Left ventricle myocardium inferior (tissue), 1 donor: ENCODE results near the gene TIMD4. TPM values are rescaled to one million over a fixed set of nuclear protein-coding genes. Genes with fewer than 3 reads are reported as not detected.

Experiments
- DNase-seq: peaks from one replicate; pipeline ENCODE4 v3.0.0-alpha.2; 2020
- H3K27ac ChIP-seq: fragments of 200-600 bp; replicated peaks from 2 replicates; pipeline ENCODE4 v1.8.0; 2021
- H3K27me3 ChIP-seq: fragments of 200-600 bp; 2 replicates; pipeline ENCODE4 v1.8.0; 2021; ENCODE audit warnings: low read depth
- H3K36me3 ChIP-seq: fragments of 200-600 bp; 2 replicates; pipeline ENCODE4 v1.8.0; 2021
- H3K4me1 ChIP-seq: fragments of 200-600 bp; 2 replicates; pipeline ENCODE4 v1.8.0; 2021
- H3K4me3 ChIP-seq: fragments of 200-600 bp; 2 replicates; pipeline ENCODE4 v1.8.0; 2021; ENCODE audit warnings: mild to moderate bottlenecking, moderate library complexity
- H3K9me3 ChIP-seq: fragments of 200-600 bp; replicated peaks from 2 replicates; pipeline ENCODE4 v1.8.0; 2021
- CTCF ChIP-seq: fragments of 200-600 bp; IDR thresholded peaks from 2 replicates; pipeline ENCODE4 v1.8.0; 2021; ENCODE audit warnings: antibody characterized with exemption, mild to moderate bottlenecking, borderline replicate concordance
- intact Hi-C: fragments of 100-400 bp; cut with micrococcal nuclease; formaldehyde crosslinking; loops from one replicate; pipeline ENCODE4 v1.11.0; 2022
- total RNA-seq: library from RNA; stranded (reverse); fragmentation: NEBNext Ultra II Directional; extraction: Animal tissue kit (Norgen Biotek cat#: 25700); gene quantifications from one replicate; pipeline ENCODE4 v1.2.1, GENCODE V29; 2021
- donor health status: DM: no; HTN: yes; CAD: no; lungs with severe emphysema.

Gene TIMD4
- total RNA-seq, 1 donor from 2014 or later, result not detected

- H3K27ac ChIP-seq, result no peak overlapping the region
- H3K4me3 ChIP-seq, result no peak overlapping the region
- no peaks in the 10 kb centered on the region for H3K4me1 ChIP-seq
- no peaks in the 10 kb centered on the region for H3K27me3 ChIP-seq
- DNase-seq, result no peak
- H3K9me3 ChIP-seq, result no peaks in the 10 kb centered on the region
- no peaks in the 10 kb centered on the region for H3K36me3 ChIP-seq
- no peak for TF ChIP-seq CTCF
- intact Hi-C loops, result no loop called here
These were observed 49.7 kb downstream of the TIMD4 start for GRCh38 chr5:156913355-156913718.

GRCh38 chr5:156912869-156913268 is 50.2 kb downstream of the TIMD4 start:
- Histone ChIP-seq H3K4me1 (no peaks in the 10 kb centered on the region), H3K27me3 (no peaks in the 10 kb centered on the region), H3K36me3 (no peaks in the 10 kb centered on the region), H3K27ac (no peak overlapping the region), H3K9me3 (no peaks in the 10 kb centered on the region), H3K4me3 (no peak overlapping the region)
- no peak for TF ChIP-seq CTCF
- intact Hi-C loops, result no loop called here
- no peak for DNase-seq

GRCh38 chr5:156909180-156909579 is 53.8 kb downstream of the TIMD4 start:
- no peaks in the 10 kb centered on the region for H3K9me3 ChIP-seq
- no peak overlapping the region for H3K27ac ChIP-seq
- TF ChIP-seq CTCF, result no peak
- H3K27me3 ChIP-seq, result no peaks in the 10 kb centered on the region
- H3K4me3 ChIP-seq, result no peak overlapping the region
- H3K4me1 ChIP-seq, result no peaks in the 10 kb centered on the region
- DNase-seq, result no peak
- no peaks in the 10 kb centered on the region for H3K36me3 ChIP-seq
- intact Hi-C loops, result no loop called here

GRCh38 chr5:156907667-156908066 is 55.4 kb downstream of the TIMD4 start:
- no peak for DNase-seq
- intact Hi-C loops, result no loop called here
- TF ChIP-seq CTCF, result no peak

GRCh38 chr5:156906807-156907206 is 56.2 kb downstream of the TIMD4 start:
- H3K36me3 ChIP-seq, result no peaks in the 10 kb centered on the region
- intact Hi-C loops, result no loop called here
- TF ChIP-seq CTCF, result no peak
- no peak for DNase-seq
- no peak overlapping the region for H3K4me3 ChIP-seq
- no peaks in the 10 kb centered on the region for H3K4me1 ChIP-seq
- H3K27ac ChIP-seq, result no peak overlapping the region
- no peaks in the 10 kb centered on the region for H3K27me3 ChIP-seq
- no peaks in the 10 kb centered on the region for H3K9me3 ChIP-seq

More at GRCh38 chr5:156907667-156908066, 55.4 kb downstream of the TIMD4 start:
- Histone ChIP-seq H3K36me3 (no peaks in the 10 kb centered on the region), H3K4me3 (no peak overlapping the region), H3K4me1 (no peaks in the 10 kb centered on the region), H3K27me3 (no peaks in the 10 kb centered on the region), H3K9me3 (no peaks in the 10 kb centered on the region), H3K27ac (no peak overlapping the region)

GRCh38 chr5:156896546-156896945 is 66.5 kb downstream of the TIMD4 start:
- no peak for TF ChIP-seq CTCF

More at GRCh38 chr5:156896546-156896945, 66.5 kb downstream of the TIMD4 start:
- intact Hi-C loops, result no loop called here
- Histone ChIP-seq H3K36me3 (no peaks in the 10 kb centered on the region), H3K4me1 (no peaks in the 10 kb centered on the region), H3K9me3 (no peaks in the 10 kb centered on the region), H3K27me3 (peaks cover 7% of the 10 kb centered on the region), H3K4me3 (no peak overlapping the region), H3K27ac (no peak overlapping the region)
- no peak for DNase-seq
